Lung (tissue), 12 donors: ENCODE measurements around the gene CRYGA. TPM values are rescaled to one million over a fixed set of nuclear protein-coding genes. Genes with fewer than 3 reads are reported as not detected.
A peak's percentile ranks its signal among the peaks of the same experiment; 100 is the strongest.

Source experiments
- ATAC-seq: fragments of 200-7000 bp; cut with Tn5 transposase; one replicate; pipeline ENCODE4 v1.9.1; 2020; ENCODE audit warnings: moderate number of reproducible peaks; ENCODE audit not compliant: insufficient read depth, low FRiP score
- DNase-seq, 3 donors: peaks; one replicate each; pipeline ENCODE4 v3.0.0-alpha.2; 2013 to 2017
- H3K27ac ChIP-seq, 2 donors: one replicate each; pipeline ENCODE4 v1.5.1; 2013; ENCODE audit warnings: mild to moderate bottlenecking in 2 of 2, moderate library complexity in 2 of 2, control low read depth in 1 of 2, inconsistent platforms in 1 of 2, low read depth in 1 of 2, low read length in 1 of 2
- H3K27me3 ChIP-seq, 3 donors: one replicate each; pipeline ENCODE4 v1.5.1; 2013; ENCODE audit warnings: low read length in 2 of 3; ENCODE audit not compliant: control insufficient read depth in 3 of 3, insufficient read depth in 3 of 3
- H3K36me3 ChIP-seq, 4 donors: one replicate each; pipeline ENCODE4 v1.5.1; 2013; ENCODE audit warnings: low read length in 4 of 4, mild to moderate bottlenecking in 1 of 4, moderate library complexity in 1 of 4; ENCODE audit not compliant: control insufficient read depth in 4 of 4, insufficient read depth in 4 of 4
- H3K4me1 ChIP-seq, 5 donors: one replicate each; pipeline ENCODE4 v1.5.1; 2013; ENCODE audit warnings: low read length in 5 of 5, mild to moderate bottlenecking in 2 of 5, moderate library complexity in 1 of 5; ENCODE audit not compliant: control insufficient read depth in 5 of 5, insufficient read depth in 5 of 5
- H3K4me3 ChIP-seq: one replicate; pipeline ENCODE4 v1.5.1; 2013; ENCODE audit warnings: mild to moderate bottlenecking, control low read depth, moderate library complexity
- H3K9ac ChIP-seq, 2 donors: one replicate each; pipeline ENCODE4 v1.5.1; 2013; ENCODE audit warnings: low read length in 2 of 2, control low read depth in 1 of 2; ENCODE audit not compliant: insufficient read depth in 1 of 2
- H3K9me3 ChIP-seq, 4 donors: one replicate each; pipeline ENCODE4 v1.5.1; 2013; ENCODE audit warnings: low read length in 3 of 4, mild to moderate bottlenecking in 1 of 4, moderate library complexity in 1 of 4; ENCODE audit not compliant: control insufficient read depth in 4 of 4, insufficient read depth in 3 of 4
- whole genome bisulfite sequencing, 2 donors: extraction: QIAGEN DNeasy Blood & Tissue Kit; methylation state at CpG; one replicate each; pipeline ENCODE4 v1.1.7; 2013; 5-methylcytosine and 5-hydroxymethylcytosine counted together
- polyA plus RNA-seq, 2 donors: library from polyadenylated mRNA; stranded (reverse); fragments of 200-250 nt; gene quantifications; one replicate each; pipeline ENCODE4 v1.2.1, GENCODE V29; 2013
- total RNA-seq, 2 donors: library from RNA; depleted of rRNA in 1 of 2; stranded (reverse); fragments of >200 nt in 1 of 2; gene quantifications; one replicate each; pipeline ENCODE4 v1.2.1, GENCODE V29; 2014 to 2021
- TF ChIP-seq, protein P1 (sequence below): IDR thresholded peaks from 2 replicates; pipeline ENCODE4 v1.5.1; 2012; ENCODE audit warnings: mild to moderate bottlenecking; ENCODE audit errors: control extremely low read depth, extremely low read depth
- donor health status: control.
- donor health status: control.
- donor health status: Bipolar disorder and iron deficiency.
- donor health status: healthy.
- donor health status: DM: yes; HTN: yes; CAD: no.

The CRYGA gene
- total and polyA plus RNA-seq, 4 donors = not detected

DNA sequence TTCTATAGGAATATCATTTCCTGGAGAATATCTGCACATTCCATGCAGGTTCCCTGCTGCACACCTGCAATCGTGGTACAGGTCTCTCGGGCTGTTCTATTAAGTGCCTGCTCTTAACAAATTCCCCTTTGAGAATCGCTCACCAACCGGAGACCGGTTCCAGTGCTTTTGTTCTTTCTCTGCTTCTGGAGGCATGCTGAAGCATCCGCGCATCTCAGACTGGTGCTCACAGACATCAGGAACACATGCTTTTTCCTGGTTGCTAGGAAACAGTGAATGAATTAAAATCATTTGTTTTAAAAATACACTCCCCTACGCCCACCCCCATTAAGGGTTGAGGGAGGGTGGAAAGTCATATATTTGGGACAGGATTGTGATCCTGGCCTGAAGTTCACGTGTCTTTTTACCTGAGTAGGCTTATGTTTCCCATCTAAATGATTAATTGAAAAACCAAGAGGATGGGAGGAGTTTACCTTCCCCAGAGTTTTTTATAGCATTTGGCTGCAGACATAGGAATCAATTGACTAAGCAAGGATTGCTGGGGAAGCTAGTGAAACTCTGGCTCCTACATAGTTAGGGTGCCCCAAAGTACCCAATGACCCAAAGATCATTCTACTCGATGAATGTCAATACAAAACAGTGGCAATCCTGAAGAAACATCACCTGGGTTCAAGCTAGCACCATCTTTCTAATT, 26.6 kb upstream of the CRYGA start, which contains the start of gene C2orf80:
TSS of gene C2orf80 (minus strand) at position 221 of the 694 bp plus-strand sequence. CDS start 3,044 bp downstream, outside the sequence.
- no peaks in the 10 kb centered on the region for H3K36me3 ChIP-seq
- no peaks in the 10 kb centered on the region for H3K4me1 ChIP-seq
- no peak within 1 kb of the TSS for H3K9ac ChIP-seq
- TF ChIP-seq, protein P1, sequence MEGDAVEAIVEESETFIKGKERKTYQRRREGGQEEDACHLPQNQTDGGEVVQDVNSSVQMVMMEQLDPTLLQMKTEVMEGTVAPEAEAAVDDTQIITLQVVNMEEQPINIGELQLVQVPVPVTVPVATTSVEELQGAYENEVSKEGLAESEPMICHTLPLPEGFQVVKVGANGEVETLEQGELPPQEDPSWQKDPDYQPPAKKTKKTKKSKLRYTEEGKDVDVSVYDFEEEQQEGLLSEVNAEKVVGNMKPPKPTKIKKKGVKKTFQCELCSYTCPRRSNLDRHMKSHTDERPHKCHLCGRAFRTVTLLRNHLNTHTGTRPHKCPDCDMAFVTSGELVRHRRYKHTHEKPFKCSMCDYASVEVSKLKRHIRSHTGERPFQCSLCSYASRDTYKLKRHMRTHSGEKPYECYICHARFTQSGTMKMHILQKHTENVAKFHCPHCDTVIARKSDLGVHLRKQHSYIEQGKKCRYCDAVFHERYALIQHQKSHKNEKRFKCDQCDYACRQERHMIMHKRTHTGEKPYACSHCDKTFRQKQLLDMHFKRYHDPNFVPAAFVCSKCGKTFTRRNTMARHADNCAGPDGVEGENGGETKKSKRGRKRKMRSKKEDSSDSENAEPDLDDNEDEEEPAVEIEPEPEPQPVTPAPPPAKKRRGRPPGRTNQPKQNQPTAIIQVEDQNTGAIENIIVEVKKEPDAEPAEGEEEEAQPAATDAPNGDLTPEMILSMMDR = no peak
- H3K27me3 ChIP-seq = peaks cover 0 to 5% (median 2%) of the 10 kb centered on the region in 3 donors
- no peak within 1 kb of the TSS for H3K4me3 ChIP-seq
- H3K27ac ChIP-seq = no peak within 1 kb of the TSS
- DNase-seq (peak in 1 of 3 donors; percentile 30), ATAC-seq (no peak)
- H3K9me3 ChIP-seq = no peaks in the 10 kb centered on the region
- WGBS, 2 donors = 71 to 90% methylated on average over 10 of the region's 10 CpGs

DNA sequence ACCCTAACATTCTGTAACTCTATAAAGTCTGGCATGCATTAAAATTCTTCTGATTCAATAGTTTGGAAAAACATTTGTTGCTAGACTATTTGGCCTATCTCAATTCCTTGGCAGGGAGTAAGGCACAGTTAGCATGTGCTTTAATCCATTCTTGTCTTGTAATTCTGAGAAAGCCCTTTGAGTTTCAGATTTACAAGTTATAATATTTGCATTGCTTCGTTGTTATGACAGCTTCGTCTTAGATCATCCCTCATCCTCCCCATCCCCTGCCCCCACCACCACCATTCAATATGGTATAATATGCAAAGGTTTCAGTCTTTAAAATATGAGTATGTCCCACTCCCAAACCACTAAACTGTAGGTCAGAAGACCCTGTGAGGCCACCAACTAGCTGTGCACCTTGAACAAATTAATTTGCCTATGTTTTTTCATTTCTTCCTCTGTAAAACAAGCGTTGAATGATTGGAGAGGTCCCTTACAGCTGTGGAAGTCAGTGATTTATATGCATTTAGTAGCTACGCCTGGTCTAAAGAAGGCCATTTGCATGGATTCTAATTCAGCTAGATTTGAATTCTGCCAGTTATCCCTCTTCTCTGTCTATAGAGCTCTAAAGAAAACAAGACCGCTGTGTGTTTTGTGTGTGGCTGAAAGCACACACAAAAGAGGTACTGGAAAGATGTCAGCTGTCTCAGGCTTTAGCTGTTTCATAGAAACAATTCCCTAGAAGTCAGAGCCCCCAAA, 25.9 kb upstream of the CRYGA start:
- no peak for ATAC-seq
- WGBS, 2 donors = 87 to 88% methylated on average over 5 of the region's 5 CpGs
- H3K36me3 ChIP-seq = no peaks in the 10 kb centered on the region

DNA sequence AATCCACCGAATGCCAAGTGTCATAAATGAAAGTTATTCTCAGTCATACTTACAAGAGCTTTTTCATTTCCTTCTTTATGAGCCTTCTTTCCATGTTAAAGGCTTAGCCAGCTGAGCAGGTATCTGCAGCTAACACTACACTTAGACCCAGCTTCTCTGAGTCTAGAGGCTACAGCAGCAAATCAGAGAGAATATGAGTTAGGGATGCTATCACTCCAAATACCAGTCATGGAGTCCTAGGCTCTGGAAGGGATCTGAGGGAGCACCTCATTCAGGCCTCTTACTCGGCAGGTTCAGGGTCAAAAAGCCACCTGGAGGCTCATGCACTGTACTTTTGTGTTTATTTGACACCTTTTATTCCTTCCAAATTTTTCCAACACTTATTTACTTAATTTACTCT, 23.5 kb upstream of the CRYGA start:
- Histone ChIP-seq H3K9me3 (no peaks in the 10 kb centered on the region), H3K9ac (no peak overlapping the region), H3K36me3 (no peaks in the 10 kb centered on the region), H3K27me3 (peaks cover 0 to 13% (median 7%) of the 10 kb centered on the region in 3 donors), H3K27ac (no peak overlapping the region), H3K4me3 (no peak overlapping the region), H3K4me1 (peaks cover 0 to 8% (median 0%) of the 10 kb centered on the region in 5 donors)
- no peak for ATAC-seq
- TF ChIP-seq, protein P1 = no peak
- WGBS, 2 donors = 83 to 84% methylated on average over 2 of the region's 2 CpGs
- no peak for DNase-seq

More for the DNA sequence above, 25.9 kb upstream of the CRYGA start:
- Histone ChIP-seq H3K27ac (no peak overlapping the region), H3K27me3 (peaks cover 0 to 12% (median 3%) of the 10 kb centered on the region in 3 donors), H3K9me3 (no peaks in the 10 kb centered on the region), H3K9ac (no peak overlapping the region), H3K4me1 (peaks cover 0 to 5% (median 0%) of the 10 kb centered on the region in 5 donors), H3K4me3 (no peak overlapping the region)
- TF ChIP-seq, protein P1 = no peak
- no peak for DNase-seq
